GM12878 (cell line): Measurements from ENCODE around the gene KIF26A. TPM values are rescaled to one million over a fixed set of nuclear protein-coding genes. Genes with fewer than 3 reads are reported as not detected.

ENCODE experiments used
- ATAC-seq: fragments of 200-7000 bp; cut with Tn5 transposase; 3 replicates; pipeline ENCODE4 v1.9.1; 2020; ENCODE audit warnings: mild to moderate bottlenecking, moderate library complexity
- BruUV-seq: library from RNA; stranded (reverse); fragments of 400-500 nt; replicated peaks from 2 replicates; lab custom pipeline; 2021; lab: Mats Ljungman, UMichigan
- CTCF ChIA-PET: fragments of 300-600 bp; sonication (Branson Sonifier 250); formaldehyde crosslinking; extraction: SDS; loops from one replicate; lab custom pipeline; 2021; ENCODE audit warnings: inconsistent platforms; lab: Yijun Ruan, JAX
- POLR2A ChIA-PET: fragments of 350-600 bp; formaldehyde crosslinking; extraction: SDS; loops from one replicate; lab custom pipeline; 2021; ENCODE audit warnings: inconsistent platforms; lab: Charles Lee
- RAD21 ChIA-PET: fragments of 300-600 bp; sonication (Branson Sonifier 250); formaldehyde crosslinking; loops from one replicate; lab custom pipeline; 2023; ENCODE audit warnings: antibody characterized with exemption; ENCODE audit not compliant: unreplicated experiment; lab: Charles Lee
- SMC1A ChIA-PET: fragments of 300-600 bp; sonication (Branson Sonifier 250); formaldehyde crosslinking; loops from one replicate; lab custom pipeline; 2023; ENCODE audit not compliant: unreplicated experiment, uncharacterized antibody; lab: Charles Lee
- DNase-seq: peaks from one replicate; pipeline ENCODE4 v3.0.0-alpha.2; 2011; ENCODE audit warnings: low read depth, low spot score
- FAIRE-seq: peaks from 3 replicates; lab custom pipeline; 2011; peaks lifted over from hg19 to GRCh38; lab: Jason Lieb, UNC
- H2AFZ ChIP-seq: 2 replicates; pipeline ENCODE4 v1.6.0; 2011; ENCODE audit warnings: low read depth, low read length, control low read depth; ENCODE audit not compliant: control insufficient read depth
- H3K27ac ChIP-seq: 2 replicates; pipeline ENCODE4 v1.5.1; 2011; ENCODE audit warnings: control low read depth; ENCODE audit not compliant: control insufficient read depth, insufficient read depth
- H3K27me3 ChIP-seq, 2 experiments: replicated peaks in 1 of 2; 2 replicates each; pipeline versions ENCODE4 v1.6.0 to v1.6.1; 2011; ENCODE audit warnings: low read length in 1 of 2; ENCODE audit not compliant: control insufficient read depth in 2 of 2, insufficient read depth in 2 of 2
- H3K36me3 ChIP-seq, 2 experiments: 2 replicates each; pipeline ENCODE4 v1.5.1; 2011; ENCODE audit warnings: low read length in 1 of 2; ENCODE audit not compliant: control insufficient read depth in 2 of 2, insufficient read depth in 2 of 2
- H3K4me1 ChIP-seq: 2 replicates; pipeline ENCODE4 v1.6.1; 2011; ENCODE audit warnings: mild to moderate bottlenecking, low read length, moderate library complexity, mixed read lengths; ENCODE audit not compliant: control insufficient read depth, insufficient read depth
- H3K4me2 ChIP-seq: 2 replicates; pipeline ENCODE4 v1.6.0; 2011; ENCODE audit warnings: control low read depth; ENCODE audit not compliant: control insufficient read depth, insufficient read depth
- H3K4me3 ChIP-seq: fragments of 200-600 bp; sonication (generic); 2 replicates; pipeline ENCODE4 v1.5.1; 2016
- H3K79me2 ChIP-seq: 2 replicates; pipeline ENCODE4 v1.6.0; 2011; ENCODE audit warnings: low read length; ENCODE audit not compliant: control insufficient read depth, insufficient read depth
- H3K9ac ChIP-seq: 2 replicates; pipeline ENCODE4 v1.8.0; 2011; ENCODE audit warnings: low read length, control low read depth, mixed read lengths; ENCODE audit not compliant: control insufficient read depth, insufficient read depth
- H3K9me3 ChIP-seq: replicated peaks from 3 replicates; pipeline ENCODE4 v1.5.1; 2011; ENCODE audit warnings: mild to moderate bottlenecking, low read length; ENCODE audit not compliant: control insufficient read depth, insufficient read depth
- H4K20me1 ChIP-seq: 2 replicates; pipeline ENCODE4 v1.6.0; 2011; ENCODE audit not compliant: control insufficient read depth, insufficient read depth
- BCLAF1 ChIP-seq: fragments of 450-650 bp; IDR thresholded peaks from 2 replicates; pipeline ENCODE4 v1.6.1; 2017; ENCODE audit warnings: antibody characterized with exemption, mild to moderate bottlenecking, moderate library complexity
- BHLHE40 ChIP-seq, 2 experiments: fragments of 450-650 bp in 1 of 2; IDR thresholded peaks; 2 replicates each; pipeline ENCODE4 v1.6.1; 2011 to 2017; ENCODE audit warnings: low read depth in 2 of 2, borderline replicate concordance in 1 of 2, improper control_type of control experiment in 1 of 2, low read length in 1 of 2, mild to moderate bottlenecking in 1 of 2
- HDGF ChIP-seq: fragments of 450-650 bp; IDR thresholded peaks from 2 replicates; pipeline ENCODE4 v1.6.1; 2016; ENCODE audit warnings: antibody characterized with exemption
- MTA2 ChIP-seq: fragments of 450-650 bp; IDR thresholded peaks from 2 replicates; pipeline ENCODE4 v1.6.1; 2016; ENCODE audit warnings: low read depth, mild to moderate bottlenecking, moderate library complexity
- PAX5 ChIP-seq: IDR thresholded peaks from 2 replicates; pipeline ENCODE4 v1.6.1; 2011; ENCODE audit warnings: low read depth, low read length, borderline replicate concordance
- RAD51 ChIP-seq: fragments of 450-650 bp; IDR thresholded peaks from 2 replicates; pipeline ENCODE4 v1.6.1; 2016; ENCODE audit warnings: moderate library complexity, mild to moderate bottlenecking, inconsistent platforms
- REST ChIP-seq: IDR thresholded peaks from 2 replicates; pipeline ENCODE4 v1.6.1; 2012; ENCODE audit warnings: mild to moderate bottlenecking, low read depth, low read length
- SKIL ChIP-seq: fragments of 450-650 bp; IDR thresholded peaks from 2 replicates; pipeline ENCODE4 v1.6.1; 2017; ENCODE audit warnings: mild to moderate bottlenecking, low read depth, inconsistent platforms; ENCODE audit not compliant: poor library complexity, severe bottlenecking
- SUZ12 ChIP-seq: fragments of 200-600 bp; sonication (generic); IDR thresholded peaks from one replicate; pipeline ENCODE4 v1.6.1; 2018; ENCODE audit warnings: antibody characterized with exemption, mild to moderate bottlenecking; ENCODE audit not compliant: unreplicated experiment
- WGBS: methylation state at CpG from one replicate; pipeline ENCODE4 v1.1.6; 2016; ENCODE audit warnings: low lambda C conversion rate; ENCODE audit not compliant: insufficient replicate concordance, insufficient coverage; ENCODE audit errors: missing lambda C conversion rate; 5-methylcytosine and 5-hydroxymethylcytosine counted together
- in situ Hi-C: fragments of 300-500 bp; cut with MboI; formaldehyde crosslinking; loops from 9 replicates; pipeline ENCODE4 v1.14.3; 2018; ENCODE audit warnings: mixed read lengths
- intact Hi-C: fragments of 100-400 bp; cut with micrococcal nuclease; formaldehyde crosslinking; loops from one replicate; pipeline ENCODE4 v1.14.2; 2022; ENCODE audit not compliant: unreplicated experiment
- polyA plus RNA-seq, 11 experiments: library from polyadenylated mRNA; depleted of rRNA in 4 of 11; unstranded in 6 of 11; stranded (reverse) in 5 of 11; fragments of >200 nt; fragmentation: Nextera tagmentation in 4 of 11; fragmentation: Illumina TruSeq in 1 of 11; extraction: Ambion mirVana in 4 of 11; extraction: Trizol in 1 of 11; gene quantifications; 1 replicate in 1 of 11; 2 replicates in 10 of 11; pipeline versions ENCODE4 v1.2.1 to v1.2.3, GENCODE V29; 2011 to 2016; ENCODE audit warnings: inconsistent platforms in 2 of 11, missing spikeins in 2 of 11, low read depth in 1 of 11
- total RNA-seq, 4 experiments: library from RNA; depleted of rRNA in 3 of 4; stranded (reverse); fragments of >200 nt in 3 of 4; fragmentation: Illumina TruSeq in 1 of 4; extraction: Trizol in 1 of 4; gene quantifications; 2 replicates each; pipeline versions ENCODE4 v1.2.1 to v1.2.3, GENCODE V29; 2013 to 2021
- TF ChIP-seq, protein P1 (sequence below): IDR thresholded peaks from 2 replicates; pipeline ENCODE4 v1.6.1; 2011; ENCODE audit warnings: borderline replicate concordance, low read depth, mild to moderate bottlenecking, moderate library complexity, mixed read lengths, low read length; ENCODE audit not compliant: insufficient read depth; ENCODE audit errors: extremely low read length
- TF ChIP-seq, protein P2 (sequence below): IDR thresholded peaks from 2 replicates; pipeline ENCODE4 v1.6.1; 2012; ENCODE audit warnings: low read depth, low read length, improper control_type of control experiment

Gene KIF26A
- total and polyA plus RNA-seq, 10 of the 15 experiments (the other 5 are each of a cell fraction or from before 2014, with no cell fraction given), result 0.05 TPM; not detected in 9

DNA sequence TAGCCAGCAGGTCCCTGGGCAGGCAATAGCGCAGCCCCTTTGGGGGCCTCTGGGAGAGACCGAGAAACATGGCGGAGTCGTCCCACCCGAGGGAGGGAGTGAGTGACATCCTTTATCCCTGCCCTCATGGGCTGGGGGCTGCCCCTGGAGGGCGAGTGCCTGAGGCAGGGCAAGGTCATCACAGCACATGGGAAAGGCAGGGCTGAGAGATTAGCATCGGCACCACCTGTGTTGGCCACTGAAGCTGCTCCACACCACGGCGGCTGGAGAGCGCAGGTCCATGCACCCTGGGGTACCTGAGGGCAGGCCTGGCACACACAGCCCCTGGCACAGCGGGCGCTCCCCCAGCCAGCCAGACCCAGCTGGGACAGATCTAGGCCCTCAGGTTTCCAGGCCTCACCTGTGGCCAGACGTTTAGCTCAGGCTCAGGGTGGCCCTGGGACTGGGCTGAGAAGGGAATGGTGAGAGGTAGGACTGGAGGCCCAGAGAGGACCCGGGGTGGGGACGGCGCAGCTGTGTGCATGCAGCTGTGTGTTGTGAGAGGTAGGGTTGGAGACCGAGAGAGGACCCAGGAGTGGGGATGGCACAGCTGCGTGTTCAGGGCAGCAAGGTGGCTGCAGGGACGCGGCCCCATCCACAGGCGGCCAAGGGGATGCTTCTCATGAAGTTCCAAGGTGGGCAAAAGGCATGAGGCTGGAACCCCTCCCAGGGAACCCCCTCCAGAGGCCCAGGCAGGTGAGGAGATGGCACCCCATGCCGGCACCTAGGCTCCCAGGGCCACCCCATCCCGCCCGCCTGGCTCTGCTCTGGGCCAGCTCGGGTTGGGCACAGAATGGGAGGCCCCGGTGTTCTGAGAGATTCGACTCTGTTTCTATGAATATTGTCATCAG lies 74.1 kb downstream of the KIF26A start:
- ATAC-seq, result no peak
- intact Hi-C loops, result no loop called here
- SMC1A ChIA-PET, result no interaction called here
- TF ChIP-seq, protein P1, sequence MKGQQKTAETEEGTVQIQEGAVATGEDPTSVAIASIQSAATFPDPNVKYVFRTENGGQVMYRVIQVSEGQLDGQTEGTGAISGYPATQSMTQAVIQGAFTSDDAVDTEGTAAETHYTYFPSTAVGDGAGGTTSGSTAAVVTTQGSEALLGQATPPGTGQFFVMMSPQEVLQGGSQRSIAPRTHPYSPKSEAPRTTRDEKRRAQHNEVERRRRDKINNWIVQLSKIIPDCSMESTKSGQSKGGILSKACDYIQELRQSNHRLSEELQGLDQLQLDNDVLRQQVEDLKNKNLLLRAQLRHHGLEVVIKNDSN, result no peak
- no peak for TF ChIP-seq SUZ12
- TF ChIP-seq RAD51, result no peak
- no peak for TF ChIP-seq HDGF
- TF ChIP-seq REST, result no peak
- TF ChIP-seq SKIL, result no peak
- no peak for TF ChIP-seq BHLHE40 (IDR thresholded peaks at IDR 0.05; ENCODE audit: borderline replicate concordance in 1 of 2, low read depth in 2 of 2, low read length in 1 of 2)
- TF ChIP-seq BCLAF1, result no peak
- TF ChIP-seq PAX5, result no peak
- TF ChIP-seq, protein P2, sequence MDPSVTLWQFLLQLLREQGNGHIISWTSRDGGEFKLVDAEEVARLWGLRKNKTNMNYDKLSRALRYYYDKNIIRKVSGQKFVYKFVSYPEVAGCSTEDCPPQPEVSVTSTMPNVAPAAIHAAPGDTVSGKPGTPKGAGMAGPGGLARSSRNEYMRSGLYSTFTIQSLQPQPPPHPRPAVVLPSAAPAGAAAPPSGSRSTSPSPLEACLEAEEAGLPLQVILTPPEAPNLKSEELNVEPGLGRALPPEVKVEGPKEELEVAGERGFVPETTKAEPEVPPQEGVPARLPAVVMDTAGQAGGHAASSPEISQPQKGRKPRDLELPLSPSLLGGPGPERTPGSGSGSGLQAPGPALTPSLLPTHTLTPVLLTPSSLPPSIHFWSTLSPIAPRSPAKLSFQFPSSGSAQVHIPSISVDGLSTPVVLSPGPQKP, result no peak
- TF ChIP-seq MTA2, result no peak

More for the DNA sequence above, 74.1 kb downstream of the KIF26A start:
- Histone ChIP-seq H3K36me3 (no peaks in the 10 kb centered on the region), H3K4me3 (no peak overlapping the region), H3K27ac (no peak overlapping the region), H3K4me1 (no peaks in the 10 kb centered on the region), H3K9ac (no peak overlapping the region), H3K27me3 (no peaks in the 10 kb centered on the region), H3K9me3 (no peaks in the 10 kb centered on the region), H2AFZ (no peak overlapping the region), H3K4me2 (no peak overlapping the region), H3K79me2 (no peaks in the 10 kb centered on the region), H4K20me1 (no peaks in the 10 kb centered on the region)
- WGBS, result 44% methylated on average over 27 of the region's 27 CpGs
- FAIRE-seq (no peak), DNase-seq (no peak)
- BruUV-seq, result no TSS peak
- in situ Hi-C loops, result no loop called here
- POLR2A ChIA-PET, result no interaction called here
- RAD21 ChIA-PET, result no interaction called here
- CTCF ChIA-PET, result no interaction called here
